GM13977 (cell line): Measurements from ENCODE around the gene NHLRC1.

ENCODE experiments used
- DNase-seq: peaks from one replicate; pipeline ENCODE4 v3.0.0; 2012; ENCODE audit warnings: low spot score
- CTCF ChIP-seq: IDR thresholded peaks from 2 replicates; pipeline ENCODE4 v1.5.1; 2012; ENCODE audit warnings: mild to moderate bottlenecking, control low read depth; ENCODE audit not compliant: insufficient read depth; ENCODE audit errors: extremely low read depth, missing control alignments
- in situ Hi-C: fragments of 300-500 bp; cut with MboI; formaldehyde crosslinking; loops from one replicate; pipeline ENCODE4 v1.12.0; 2022; ENCODE audit warnings: low sequenced_read_pairs, low pct_unique_long_range_greater_than_20kb, mixed read lengths, inconsistent platforms; ENCODE audit not compliant: unreplicated experiment

Gene NHLRC1

DNA sequence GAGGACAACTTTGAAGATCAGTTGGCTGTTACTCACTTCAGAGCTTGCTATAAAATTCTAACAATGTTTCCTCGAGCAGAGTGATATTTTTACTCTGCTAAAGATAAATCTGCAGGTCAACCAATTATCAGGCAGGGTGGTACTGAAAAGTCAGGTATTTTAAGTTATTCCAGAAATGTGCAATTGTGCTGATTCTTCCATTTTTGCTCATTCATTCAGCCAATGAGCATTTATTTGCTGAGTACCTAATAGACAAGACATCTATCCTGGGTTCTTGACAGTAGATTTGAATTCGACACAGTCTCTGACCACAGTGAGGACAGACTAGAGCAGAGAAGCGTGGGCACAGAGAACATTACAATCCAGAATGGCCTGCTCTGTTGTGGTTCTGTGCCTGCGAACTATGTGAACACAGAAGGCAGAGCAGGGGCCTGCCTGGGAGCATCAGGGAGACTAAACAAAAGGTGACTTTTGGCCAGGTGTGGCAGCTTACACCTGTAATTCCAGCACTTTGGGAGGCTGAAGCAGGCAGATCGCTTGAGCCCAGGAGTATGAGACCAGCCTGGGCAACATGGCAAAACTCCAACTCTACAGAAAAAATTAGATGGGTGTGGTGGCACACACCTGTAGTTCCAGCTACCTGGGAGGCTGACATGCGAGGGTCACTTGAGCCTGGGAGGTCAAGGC is 17.6 kb upstream of the NHLRC1 start:
- in situ Hi-C loops: no loop called here
- no peak for DNase-seq
- TF ChIP-seq CTCF: no peak

DNA sequence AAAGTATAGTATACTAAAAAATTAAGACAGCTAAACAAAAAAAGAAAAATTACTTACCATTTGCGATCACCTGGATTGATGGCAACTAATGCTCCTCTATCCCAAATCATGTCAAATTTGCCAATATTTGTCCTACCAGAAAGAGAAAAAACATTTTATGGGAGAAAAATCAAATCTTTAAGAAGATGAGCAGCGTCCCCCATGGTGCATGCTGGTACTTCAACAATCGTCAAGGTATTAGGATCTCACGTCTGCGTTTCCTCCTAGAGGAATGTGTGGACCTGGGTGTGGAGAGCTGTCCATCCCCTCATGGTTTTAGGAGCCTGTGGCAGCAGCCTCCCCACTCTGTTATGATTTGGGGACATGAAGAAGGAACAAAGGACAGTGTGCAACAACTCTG is 16.4 kb upstream of the NHLRC1 start:
- no peak for DNase-seq
- no peak for TF ChIP-seq CTCF
- in situ Hi-C loops: no loop called here

- in situ Hi-C loops: no loop called here
- TF ChIP-seq CTCF: no peak
- no peak for DNase-seq
Measured at GRCh38 chr6:18136260-18136659, 13.8 kb upstream of the NHLRC1 start.

DNA sequence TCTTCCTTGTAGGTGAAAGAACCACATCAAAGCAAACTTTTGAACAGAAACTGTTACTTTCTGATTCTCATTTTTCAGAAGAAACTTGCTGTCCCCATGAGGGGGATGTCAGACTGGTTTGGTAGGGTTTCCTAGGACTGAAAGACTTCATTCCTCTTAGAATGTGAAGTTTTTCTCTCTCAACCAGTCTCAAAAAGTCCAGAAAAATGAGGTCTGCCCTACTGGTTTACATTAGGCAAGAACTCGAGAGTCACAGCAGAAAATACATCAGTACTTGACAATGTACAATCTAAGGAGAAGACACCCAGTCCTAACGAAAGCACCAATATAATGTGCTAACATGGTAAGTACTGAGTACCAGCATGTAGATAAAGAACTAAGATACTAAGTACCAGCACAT is 12.7 kb upstream of the NHLRC1 start:
- DNase-seq: no peak
- TF ChIP-seq CTCF: no peak
- in situ Hi-C loops: no loop called here

- in situ Hi-C loops: no loop called here
- TF ChIP-seq CTCF: no peak
- DNase-seq: no peak
Measured at GRCh38 chr6:18132346-18132745, 9.9 kb upstream of the NHLRC1 start.

DNA sequence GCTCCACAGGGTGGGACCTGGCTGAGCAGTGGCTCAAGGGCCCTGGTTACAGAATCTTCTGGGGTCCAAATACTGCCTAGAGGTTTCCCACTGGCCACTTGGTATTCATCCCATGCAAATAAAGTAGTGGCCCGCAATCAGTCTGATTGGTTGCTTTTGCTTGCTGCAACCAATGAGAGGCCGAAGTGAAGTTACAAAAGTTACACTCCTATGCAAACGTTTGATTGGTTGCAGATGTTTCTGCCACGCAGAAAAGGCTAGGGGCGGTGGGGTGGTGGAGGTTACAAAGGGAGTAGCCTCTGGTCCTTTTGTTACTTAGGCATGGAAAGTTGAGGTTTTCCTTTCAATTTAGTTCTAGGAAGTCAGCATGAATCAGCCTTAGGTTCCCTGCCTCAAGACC is 3.6 kb upstream of the NHLRC1 start:
- no peak for TF ChIP-seq CTCF
- DNase-seq: no peak
- in situ Hi-C loops: no loop called here
